GM21529 (cell line): ENCODE results near the gene TGM6.

Experiments used
- ATAC-seq: cut with Tn5 transposase; IDR thresholded peaks from one replicate; pipeline ENCODE4 v1.9.1; 2021; ENCODE audit not compliant: unreplicated experiment

The TGM6 gene

GRCh38 chr20:2363587-2363986 is 17.1 kb upstream of the TGM6 start:
- ATAC-seq = no peak

GRCh38 chr20:2364044-2364443 is 16.7 kb upstream of the TGM6 start:
- no peak for ATAC-seq

GRCh38 chr20:2365091-2365490 is 15.6 kb upstream of the TGM6 start:
- ATAC-seq = no peak

GRCh38 chr20:2365666-2366065 is 15.0 kb upstream of the TGM6 start:
- no peak for ATAC-seq

- no peak for ATAC-seq
Measured at GRCh38 chr20:2368621-2369020, 12.1 kb upstream of the TGM6 start.

GRCh38 chr20:2373098-2373497 is 7.6 kb upstream of the TGM6 start:
- no peak for ATAC-seq

- no peak for ATAC-seq
Measured at GRCh38 chr20:2374346-2375125, 6.2 kb upstream of the TGM6 start.

- no peak for ATAC-seq
Measured at GRCh38 chr20:2378893-2379292, 1.8 kb upstream of the TGM6 start.

GRCh38 chr20:2379511-2380229 is 1.0 kb upstream of the TGM6 start:
- no peak for ATAC-seq

GRCh38 chr20:2381303-2381702 is 602 bp downstream of the TGM6 start:
- ATAC-seq = no peak

GRCh38 chr20:2382833-2383232 is 2.1 kb downstream of the TGM6 start:
- no peak for ATAC-seq

- no peak for ATAC-seq
Measured at GRCh38 chr20:2385026-2385425, 4.3 kb downstream of the TGM6 start.

GRCh38 chr20:2385496-2385895 is 4.8 kb downstream of the TGM6 start:
- ATAC-seq = no peak

- no peak for ATAC-seq
Measured at GRCh38 chr20:2386516-2387179, 5.9 kb downstream of the TGM6 start.

GRCh38 chr20:2387180-2387577 is 6.5 kb downstream of the TGM6 start:
- no peak for ATAC-seq

- ATAC-seq = no peak
Measured at GRCh38 chr20:2387580-2387979, 6.9 kb downstream of the TGM6 start.

GRCh38 chr20:2390951-2391675 is 10.4 kb downstream of the TGM6 start:
- ATAC-seq = no peak

- no peak for ATAC-seq
Measured at GRCh38 chr20:2394411-2395055, 13.8 kb downstream of the TGM6 start.

- ATAC-seq = no peak
Measured at GRCh38 chr20:2395136-2395535, 14.4 kb downstream of the TGM6 start.

- no peak for ATAC-seq
Measured at GRCh38 chr20:2396241-2396814, 15.6 kb downstream of the TGM6 start.

GRCh38 chr20:2397091-2397490 is 16.4 kb downstream of the TGM6 start:
- ATAC-seq = no peak
